LNCAP (cell line): ENCODE measurements around the gene DEGS2.

Experiments
- CTCF ChIP-seq: fragments of 450-650 bp; IDR thresholded peaks from 2 replicates; pipeline ENCODE4 v1.5.1; 2017; ENCODE audit warnings: mild to moderate bottlenecking

The DEGS2 gene

GRCh38 chr14:100119251-100119650 lies 40.2 kb downstream of the DEGS2 start:
- no peak for TF ChIP-seq CTCF

- no peak for TF ChIP-seq CTCF
These were observed 40.9 kb downstream of the DEGS2 start for GRCh38 chr14:100118396-100119011.

DNA sequence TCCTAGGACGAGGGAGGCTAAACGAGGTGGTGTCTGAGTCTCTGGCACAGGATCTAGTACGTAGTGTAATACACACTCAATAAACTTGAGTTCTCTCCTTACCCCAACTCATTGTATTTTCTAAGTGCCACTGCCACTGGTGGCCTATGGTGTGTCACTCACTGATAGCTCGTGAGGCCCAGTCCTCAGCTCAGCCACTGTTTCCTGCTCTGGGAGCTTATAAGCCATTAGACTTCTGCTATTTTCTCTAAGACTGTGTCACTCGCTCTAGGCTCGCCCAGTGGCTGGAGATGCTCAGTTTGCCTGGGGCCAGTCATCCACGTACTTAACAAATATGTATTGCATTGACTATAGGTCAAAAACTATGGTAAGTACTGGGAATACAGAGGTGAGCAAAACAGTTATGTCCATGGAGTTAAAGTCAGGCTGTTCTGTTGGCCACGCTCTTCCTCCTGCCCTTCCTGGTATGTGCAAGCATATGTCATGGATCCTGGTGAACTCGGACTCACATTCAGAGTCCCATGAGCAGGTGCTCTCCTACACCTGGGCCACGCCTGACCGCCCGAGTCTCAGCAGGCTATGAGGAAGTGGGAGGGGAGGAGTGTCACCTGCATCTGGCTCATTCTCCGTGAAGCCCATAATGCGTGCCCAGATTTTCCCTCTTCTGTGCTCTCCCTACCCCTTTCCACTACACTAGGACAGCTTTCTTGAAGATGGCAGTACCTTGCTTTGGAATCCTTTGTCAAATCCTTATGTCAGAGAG lies 41.6 kb downstream of the DEGS2 start:
- no peak for TF ChIP-seq CTCF

DNA sequence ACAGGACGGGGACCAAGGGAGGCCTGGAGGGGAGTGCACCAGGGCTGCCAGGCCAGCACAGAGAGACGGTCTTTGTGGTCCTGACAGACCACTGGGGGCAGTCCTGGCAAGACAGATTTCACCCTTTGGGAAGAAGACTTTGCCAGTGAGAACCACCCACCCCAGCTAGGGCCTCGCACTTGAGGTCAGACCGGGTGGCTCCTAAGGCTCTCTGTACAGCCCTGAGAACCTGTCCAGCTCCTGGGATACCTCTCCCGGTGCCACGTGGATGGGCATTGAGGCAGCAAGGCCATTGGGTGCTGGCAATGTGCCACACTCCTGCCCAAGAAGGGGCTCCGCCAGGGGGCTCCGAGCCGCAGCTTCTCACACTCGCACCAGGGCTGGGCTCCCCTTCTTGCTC lies 42.4 kb downstream of the DEGS2 start:
- no peak for TF ChIP-seq CTCF

- TF ChIP-seq CTCF: no peak
These were observed 43.3 kb downstream of the DEGS2 start for GRCh38 chr14:100116134-100116533.

GRCh38 chr14:100115726-100116125 lies 43.7 kb downstream of the DEGS2 start:
- TF ChIP-seq CTCF: no peak

DNA sequence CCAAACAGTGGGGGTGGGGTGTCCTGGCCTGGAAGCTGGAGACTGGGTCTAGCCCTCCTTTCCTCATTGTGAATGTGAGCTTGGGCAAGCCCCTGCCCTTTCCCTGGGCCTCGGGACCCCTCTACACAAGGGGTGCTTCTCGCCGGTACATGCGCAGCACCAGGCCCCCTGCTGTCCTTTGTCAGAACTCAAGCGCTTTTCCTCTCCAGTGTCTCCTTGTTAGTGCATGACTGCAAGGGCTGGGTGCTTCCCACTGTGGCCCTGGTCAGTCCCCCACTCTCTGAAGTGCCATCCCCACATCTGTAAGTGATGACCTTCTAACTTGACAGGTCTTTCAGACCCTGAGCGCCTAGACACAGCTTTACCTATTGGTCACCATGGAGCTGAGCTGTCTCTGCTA lies 44.2 kb downstream of the DEGS2 start:
- TF ChIP-seq CTCF: no peak
